NCI-H1694 (cell line): ENCODE data around the gene AHSG.

ENCODE experiments used
- DNase-seq: peaks from one replicate; lab custom pipeline; 2025; lab: John Stamatoyannopoulos, UW

The AHSG gene

GRCh38 chr3:186642014-186642413 lies 29.2 kb downstream of the AHSG start:
- no peak for DNase-seq

- DNase-seq = no peak
Measured at GRCh38 chr3:186643493-186643892, 30.6 kb downstream of the AHSG start.

GRCh38 chr3:186644683-186645082 lies 31.8 kb downstream of the AHSG start:
- DNase-seq = no peak

GRCh38 chr3:186646106-186646505 lies 33.2 kb downstream of the AHSG start:
- no peak for DNase-seq

GRCh38 chr3:186646841-186647240 lies 34.0 kb downstream of the AHSG start:
- DNase-seq = no peak

- DNase-seq = no peak
Measured at GRCh38 chr3:186648851-186649250, 36.0 kb downstream of the AHSG start.

GRCh38 chr3:186651678-186652215 lies 38.9 kb downstream of the AHSG start:
- no peak for DNase-seq

- DNase-seq = no peak
Measured at GRCh38 chr3:186653080-186653707, 40.3 kb downstream of the AHSG start.

- no peak for DNase-seq
Measured at GRCh38 chr3:186653984-186654383, 41.1 kb downstream of the AHSG start.

GRCh38 chr3:186663361-186664118 lies 50.7 kb downstream of the AHSG start:
- DNase-seq = no peak

GRCh38 chr3:186664119-186664495 lies 51.2 kb downstream of the AHSG start:
- DNase-seq = no peak

- DNase-seq = no peak
Measured at GRCh38 chr3:186664506-186664905, 51.6 kb downstream of the AHSG start.

GRCh38 chr3:186665625-186666188 lies 52.8 kb downstream of the AHSG start, which contains the start of gene HRG:
HRG (plus strand) TSS chr3:186666014; CDS start chr3:186666032, 18 bp downstream.
- no peak for DNase-seq

GRCh38 chr3:186668426-186668825 lies 55.6 kb downstream of the AHSG start:
- no peak for DNase-seq

GRCh38 chr3:186669378-186670084 lies 56.7 kb downstream of the AHSG start:
- no peak for DNase-seq

GRCh38 chr3:186670155-186670554 lies 57.3 kb downstream of the AHSG start:
- DNase-seq = no peak
